Sigmoid colon (tissue), 7 donors: Measurements from ENCODE around the gene ZCCHC7. TPM values are rescaled to one million over a fixed set of nuclear protein-coding genes. Genes with fewer than 3 reads are reported as not detected.

ENCODE experiments used
- DNase-seq: peaks from one replicate; pipeline ENCODE4 v3.0.0-alpha.2; 2019
- H3K27ac ChIP-seq, 4 donors: fragments of 200-600 bp; sonication (generic); one replicate each; pipeline ENCODE4 v1.5.1; 2016 to 2019; ENCODE audit warnings: mild to moderate bottlenecking in 1 of 4
- H3K27me3 ChIP-seq, 3 donors: fragments of 200-600 bp; sonication (generic); one replicate each; pipeline ENCODE4 v1.5.1; 2019; ENCODE audit warnings: mild to moderate bottlenecking in 1 of 3
- H3K36me3 ChIP-seq, 4 donors: fragments of 200-600 bp; sonication (generic); one replicate each; pipeline ENCODE4 v1.5.1; 2016 to 2019
- H3K4me1 ChIP-seq, 4 donors: fragments of 200-600 bp; sonication (generic); one replicate each; pipeline ENCODE4 v1.5.1; 2017 to 2019
- H3K4me3 ChIP-seq, 4 donors: fragments of 200-600 bp; sonication (generic); one replicate each; pipeline ENCODE4 v1.5.1; 2017 to 2019; ENCODE audit warnings: mild to moderate bottlenecking in 2 of 4, moderate library complexity in 1 of 4
- H3K9me3 ChIP-seq, 4 donors: fragments of 200-600 bp in 3 of 4; sonication (generic) in 3 of 4; one replicate each; pipeline versions ENCODE4 v1.5.1 to v1.6.1; 2013 to 2019
- CTCF ChIP-seq, 4 experiments: fragments of 450-650 bp in 3 of 4; fragments of 200-600 bp in 1 of 4; IDR thresholded peaks; one replicate each; pipeline ENCODE4 v1.5.1; 2016 to 2019; ENCODE audit warnings: antibody characterized with exemption in 4 of 4, mild to moderate bottlenecking in 3 of 4, moderate library complexity in 2 of 4
- EP300 ChIP-seq, 4 donors: sonication (generic); formaldehyde crosslinking; IDR thresholded peaks; one replicate each; pipeline ENCODE4 v1.6.1; 2017; ENCODE audit warnings: antibody characterized with exemption in 4 of 4
- POLR2A ChIP-seq, 2 donors: fragments of 450-650 bp; IDR thresholded peaks; one replicate each; pipeline ENCODE4 v1.6.1; 2016; ENCODE audit warnings: antibody characterized with exemption in 2 of 2, mild to moderate bottlenecking in 2 of 2, moderate library complexity in 2 of 2
- POLR2AphosphoS5 ChIP-seq, 4 donors: sonication (generic); formaldehyde crosslinking; IDR thresholded peaks; one replicate each; pipeline ENCODE4 v1.6.1; 2017; ENCODE audit warnings: antibody characterized with exemption in 4 of 4
- WGBS, 2 donors: extraction: QIAGEN DNeasy Blood & Tissue Kit; methylation state at CpG; one replicate each; pipeline ENCODE4 v1.1.7; 2013; 5-methylcytosine and 5-hydroxymethylcytosine counted together
- intact Hi-C: fragments of 100-400 bp; cut with DNase I; formaldehyde crosslinking; loops from one replicate; pipeline ENCODE4 v1.15.1; 2023
- polyA plus RNA-seq, 3 donors: library from polyadenylated mRNA; stranded (reverse); fragments of 200-250 nt; gene quantifications; one replicate each; pipeline ENCODE4 v1.2.3, GENCODE V29; 2013
- total RNA-seq, 4 donors: library from RNA; depleted of rRNA; stranded (reverse); fragments of >200 nt; gene quantifications; one replicate each; pipeline ENCODE4 v1.1.0, GENCODE V29; 2016
- donor health status: healthy with polysubstance abuse.
- donor health status: Bipolar disorder and iron deficiency.
- donor health status: healthy.

Gene ZCCHC7
- total and polyA plus RNA-seq, 7 donors: 5.8 to 24.6 (median 19.1) TPM

DNA sequence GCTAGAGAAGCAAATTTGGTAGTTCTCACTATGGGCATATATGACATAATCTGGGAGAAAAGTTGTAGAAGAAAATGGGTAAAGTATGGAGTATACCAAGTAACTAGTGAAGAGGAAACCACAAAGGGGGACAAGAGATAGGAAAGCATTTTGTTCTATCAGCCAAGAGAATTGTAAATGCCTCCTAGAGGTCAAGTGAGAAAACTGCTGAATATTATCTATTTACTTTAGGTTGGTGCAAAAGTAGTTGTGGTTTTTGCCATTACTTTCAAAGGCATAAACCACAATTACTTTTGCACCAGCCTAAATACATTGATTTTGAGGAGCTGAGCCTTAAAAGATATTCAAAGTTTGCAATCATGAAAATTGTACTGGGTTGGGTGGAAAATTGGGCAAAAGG is 175.4 kb downstream of the ZCCHC7 start:
- TF ChIP-seq CTCF (IDR thresholded peaks at IDR 0.05) (no peak), POLR2AphosphoS5 (IDR thresholded peaks at IDR 0.05) (no peak), EP300 (IDR thresholded peaks at IDR 0.05) (no peak), POLR2A (IDR thresholded peaks at IDR 0.05) (no peak)
- no peak for DNase-seq
- no peak overlapping the region for H3K27ac ChIP-seq
- peaks cover 0 to 29% (median 5%) of the 10 kb centered on the region in 4 donors for H3K4me1 ChIP-seq
- no peak overlapping the region for H3K4me3 ChIP-seq
- intact Hi-C loops: no loop called here
- H3K36me3 ChIP-seq: no peaks in the 10 kb centered on the region
- no peaks in the 10 kb centered on the region for H3K9me3 ChIP-seq
- H3K27me3 ChIP-seq: no peaks in the 10 kb centered on the region

DNA sequence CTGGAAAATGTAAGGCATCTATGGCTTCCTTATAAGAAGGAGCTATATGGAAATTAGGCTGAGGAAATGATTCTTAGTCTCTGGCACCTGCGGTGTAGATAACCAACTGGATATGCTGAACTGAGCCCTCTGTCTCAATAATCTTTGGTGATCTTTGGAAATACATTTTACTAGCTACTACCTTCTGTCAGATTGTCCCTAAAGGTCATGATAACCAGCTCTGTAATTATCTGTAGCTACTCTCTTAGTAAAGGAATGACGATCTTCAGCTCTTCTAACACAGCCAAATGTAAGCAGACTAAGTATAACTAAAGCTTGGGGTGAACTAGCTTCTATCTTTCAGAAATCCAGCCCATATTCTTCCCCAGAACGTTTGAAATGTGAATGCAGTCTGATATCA is 177.2 kb downstream of the ZCCHC7 start:
- Histone ChIP-seq H3K9me3 (no peaks in the 10 kb centered on the region), H3K27me3 (no peaks in the 10 kb centered on the region), H3K4me3 (no peak overlapping the region), H3K4me1 (peaks cover 0 to 18% (median 0%) of the 10 kb centered on the region in 4 donors), H3K27ac (no peak overlapping the region), H3K36me3 (no peaks in the 10 kb centered on the region)
- intact Hi-C loops: no loop called here
- no peak for TF ChIP-seq POLR2AphosphoS5 (IDR thresholded peaks at IDR 0.05)
- no peak for TF ChIP-seq POLR2A (IDR thresholded peaks at IDR 0.05)
- TF ChIP-seq CTCF (IDR thresholded peaks at IDR 0.05): no peak
- TF ChIP-seq EP300 (IDR thresholded peaks at IDR 0.05): no peak
- WGBS, 2 donors: 77 to 80% methylated on average over 3 of the region's 3 CpGs
- DNase-seq: no peak

- WGBS, 2 donors: 50 to 63% methylated on average over 1 of the region's 1 CpG
Observed at GRCh38 chr9:37300620-37301019, 180.2 kb downstream of the ZCCHC7 start.

DNA sequence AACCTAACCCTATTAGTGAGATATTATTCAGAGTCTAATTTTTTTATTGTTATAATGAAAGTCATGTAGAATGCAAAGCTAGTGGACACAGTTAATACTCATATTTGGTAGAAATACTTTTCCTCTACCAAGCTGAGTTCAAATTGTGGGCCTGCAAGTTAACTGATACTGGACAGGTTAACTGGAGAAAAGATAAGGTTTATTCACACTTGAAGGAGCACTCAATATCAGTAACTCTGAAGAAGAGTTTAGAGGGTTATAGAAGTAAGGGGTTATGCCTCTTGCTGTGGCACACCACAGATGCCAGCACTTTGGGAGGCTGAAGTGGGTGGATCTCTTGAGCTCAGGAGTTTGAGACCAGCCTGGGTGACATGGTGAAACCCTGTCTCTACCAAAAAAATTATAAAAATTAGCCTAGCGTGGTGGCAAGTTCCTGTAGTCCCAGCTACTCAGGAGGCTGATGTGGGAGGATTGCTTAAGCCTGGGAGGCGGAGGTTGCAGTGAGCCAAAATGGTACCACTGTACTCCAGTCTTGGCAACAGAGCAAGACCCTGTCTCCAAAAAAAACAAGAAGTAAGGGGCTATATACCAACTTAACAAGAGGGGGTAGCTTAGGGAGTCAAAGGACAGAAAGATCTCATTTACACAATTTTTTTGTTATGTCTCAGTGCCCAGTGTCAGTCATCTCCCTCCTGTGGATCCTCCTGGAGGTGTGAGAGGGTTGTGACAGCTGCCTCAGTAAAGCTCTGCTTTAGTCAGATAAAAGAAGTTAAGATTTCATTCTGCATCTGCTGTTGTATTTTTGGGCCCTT is 180.9 kb downstream of the ZCCHC7 start:
- Histone ChIP-seq H3K27me3 (no peaks in the 10 kb centered on the region), H3K9me3 (no peaks in the 10 kb centered on the region), H3K27ac (no peak overlapping the region), H3K4me3 (no peak overlapping the region), H3K36me3 (peaks cover 0 to 17% (median 0%) of the 10 kb centered on the region in 4 donors), H3K4me1 (no peaks in the 10 kb centered on the region)
- DNase-seq: no peak
- intact Hi-C loops: no loop called here
- TF ChIP-seq POLR2A (IDR thresholded peaks at IDR 0.05) (no peak), CTCF (IDR thresholded peaks at IDR 0.05) (no peak), EP300 (IDR thresholded peaks at IDR 0.05) (no peak), POLR2AphosphoS5 (IDR thresholded peaks at IDR 0.05) (no peak)
- 81 to 95% methylated on average over 2 of the region's 2 CpGs for WGBS, 2 donors

More at GRCh38 chr9:37300620-37301019, 180.2 kb downstream of the ZCCHC7 start:
- TF ChIP-seq POLR2AphosphoS5 (IDR thresholded peaks at IDR 0.05) (no peak), POLR2A (IDR thresholded peaks at IDR 0.05) (no peak), CTCF (IDR thresholded peaks at IDR 0.05) (no peak), EP300 (IDR thresholded peaks at IDR 0.05) (no peak)
- Histone ChIP-seq H3K4me3 (no peak overlapping the region), H3K27ac (no peak overlapping the region), H3K36me3 (peaks cover 0 to 15% (median 0%) of the 10 kb centered on the region in 4 donors), H3K9me3 (no peaks in the 10 kb centered on the region), H3K27me3 (no peaks in the 10 kb centered on the region), H3K4me1 (no peaks in the 10 kb centered on the region)
- intact Hi-C loops: no loop called here
- no peak for DNase-seq

DNA sequence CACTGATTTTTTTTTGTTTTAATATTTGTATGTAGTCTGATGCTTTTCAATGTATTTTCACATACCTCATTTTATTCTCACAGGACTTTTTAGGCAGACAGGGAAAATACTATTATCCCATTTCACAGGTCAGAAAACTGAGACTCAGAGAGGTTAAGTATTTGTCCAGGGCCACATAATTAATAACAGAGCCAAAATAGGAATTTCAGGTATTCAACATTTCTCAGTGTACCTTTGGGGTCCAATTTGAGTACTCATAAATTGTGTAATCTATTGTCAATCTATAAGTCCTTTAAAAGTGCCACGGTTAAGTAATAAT is 181.4 kb downstream of the ZCCHC7 start:
- whole genome bisulfite sequencing, 2 donors: 32 to 89% methylated on average over 1 of the region's 1 CpG
- peaks cover 0 to 17% (median 0%) of the 10 kb centered on the region in 4 donors for H3K36me3 ChIP-seq
- intact Hi-C loops: no loop called here
- no peaks in the 10 kb centered on the region for H3K9me3 ChIP-seq
- H3K4me1 ChIP-seq: no peaks in the 10 kb centered on the region
- TF ChIP-seq EP300 (IDR thresholded peaks at IDR 0.05) (no peak), POLR2AphosphoS5 (IDR thresholded peaks at IDR 0.05) (no peak), CTCF (IDR thresholded peaks at IDR 0.05) (no peak)
- no peak for DNase-seq
- no peak overlapping the region for H3K4me3 ChIP-seq
- no peaks in the 10 kb centered on the region for H3K27me3 ChIP-seq
- no peak overlapping the region for H3K27ac ChIP-seq
